Anterior cingulate cortex (tissue), 58 donors: ENCODE measurements around the gene USP12.

Source experiments
- DNase-seq, 58 donors: peaks; one replicate each; lab custom pipeline; 2025; lab: John Stamatoyannopoulos, UW

USP12 gene

DNA sequence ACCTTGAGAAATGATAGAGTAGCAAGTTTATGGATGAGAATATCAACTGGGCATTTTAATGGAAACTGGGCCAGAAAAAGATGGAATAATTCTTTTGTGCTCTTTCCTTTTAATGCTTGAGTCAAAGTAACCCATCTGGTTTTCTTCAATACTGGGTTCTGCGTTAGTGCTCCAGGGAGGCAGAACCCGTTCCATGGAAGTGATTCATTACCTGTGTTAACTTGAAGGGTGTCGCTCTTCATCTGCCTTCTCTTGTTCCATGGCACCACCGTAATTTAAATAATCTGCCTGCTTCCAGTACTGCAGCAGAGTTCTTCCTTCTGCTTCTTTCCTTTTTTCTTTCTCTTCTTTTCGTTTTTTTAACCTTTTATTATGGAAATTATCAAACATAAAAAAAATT lies 14.7 kb upstream of the USP12 start:
- DNase-seq, result no peak

DNA sequence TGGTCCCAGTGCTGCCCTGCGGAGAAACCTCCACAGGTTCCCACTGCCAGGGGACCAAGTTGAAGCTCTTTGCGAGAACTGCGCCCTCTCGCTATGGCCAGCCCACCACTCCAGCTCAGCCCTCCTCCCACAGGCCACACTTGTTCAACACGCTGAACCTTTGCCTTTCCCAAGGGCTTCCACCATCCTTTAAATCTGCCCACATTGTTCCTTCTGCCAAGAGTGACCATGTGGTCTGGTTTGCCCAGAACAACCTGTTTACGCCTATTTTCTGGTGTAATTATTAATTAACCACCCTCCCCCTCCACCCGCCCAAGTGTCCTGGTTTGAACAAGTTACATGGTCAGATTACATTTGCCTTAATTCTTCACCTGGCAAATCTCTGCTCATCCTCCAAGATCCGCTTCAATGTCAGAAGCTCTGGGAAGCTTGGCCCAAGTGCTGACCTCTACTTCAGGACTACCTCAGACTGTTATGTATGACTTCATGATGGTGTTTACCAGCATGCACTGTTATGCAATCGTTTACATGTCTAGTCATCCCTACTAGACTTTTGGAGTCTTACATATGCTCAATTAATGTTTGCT lies 12.0 kb upstream of the USP12 start:
- DNase-seq, result no peak

DNA sequence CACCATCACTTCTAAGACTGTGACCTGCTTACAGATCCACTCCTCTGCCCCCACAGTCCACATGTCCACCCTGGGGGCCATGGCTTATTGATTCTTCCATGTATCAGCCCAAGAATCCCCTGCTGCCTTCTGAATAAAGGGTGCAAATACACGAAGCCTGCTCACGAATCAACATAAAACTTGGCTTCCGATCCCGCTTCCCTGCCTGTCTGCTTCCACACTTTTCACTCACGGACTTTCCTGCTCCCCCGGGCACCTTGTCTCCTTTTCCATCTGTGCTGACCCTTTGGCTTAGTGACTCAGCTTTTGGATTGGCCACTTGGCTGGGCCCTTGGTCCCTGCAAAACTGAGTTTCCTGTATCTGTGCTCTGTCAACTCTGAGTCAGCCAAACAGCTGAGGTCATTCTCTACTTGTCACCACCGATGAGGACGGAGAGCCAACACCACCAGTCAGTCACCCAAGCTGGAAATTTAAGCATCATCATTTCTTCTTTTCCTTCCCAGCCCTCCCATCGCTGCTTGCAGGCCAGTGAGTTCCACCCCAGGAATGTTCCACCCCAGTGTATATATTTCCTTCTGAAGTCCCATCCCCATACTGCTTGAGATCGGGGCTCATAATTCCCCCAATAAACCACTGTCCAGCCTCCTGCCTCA lies 11.4 kb upstream of the USP12 start:
- no peak for DNase-seq

DNA sequence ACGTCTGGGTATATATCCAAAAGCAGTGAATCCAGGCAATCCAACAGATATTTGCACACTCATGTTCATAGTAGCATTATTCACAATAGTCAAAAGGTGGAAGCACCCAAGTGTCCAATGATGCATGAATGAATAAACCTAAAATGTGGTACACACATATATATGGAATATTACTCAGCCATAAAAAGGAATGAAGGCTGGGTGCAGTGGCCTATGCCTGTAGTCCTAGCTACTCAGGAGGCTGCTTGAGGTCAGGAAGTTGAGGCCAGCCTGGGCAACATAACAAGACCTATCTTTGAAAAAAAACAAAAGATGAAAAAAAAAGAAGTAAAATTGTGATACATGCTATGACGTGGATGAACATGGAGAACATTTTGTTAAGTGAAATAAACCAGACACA lies 10.4 kb upstream of the USP12 start:
- no peak for DNase-seq

DNA sequence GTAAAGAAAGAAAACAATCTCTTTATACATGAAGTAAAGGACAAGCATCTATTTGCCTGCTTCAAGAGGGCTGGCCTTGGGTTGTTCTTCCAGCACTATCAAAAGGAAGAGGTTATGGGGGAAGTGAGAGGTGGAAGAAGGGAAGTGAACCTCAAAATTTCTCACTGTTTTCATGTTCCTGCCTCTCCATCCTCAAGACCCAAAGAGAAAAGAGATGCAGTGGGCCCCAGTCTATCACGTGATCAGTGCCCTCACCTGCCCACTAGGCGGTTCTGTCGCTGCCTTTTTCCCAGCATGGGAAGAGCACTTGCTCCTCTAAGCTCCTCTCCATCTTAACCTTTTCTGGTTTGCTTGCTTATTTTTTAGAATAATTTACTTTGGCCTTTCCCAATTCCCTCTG lies 6.2 kb upstream of the USP12 start:
- no peak for DNase-seq

DNA sequence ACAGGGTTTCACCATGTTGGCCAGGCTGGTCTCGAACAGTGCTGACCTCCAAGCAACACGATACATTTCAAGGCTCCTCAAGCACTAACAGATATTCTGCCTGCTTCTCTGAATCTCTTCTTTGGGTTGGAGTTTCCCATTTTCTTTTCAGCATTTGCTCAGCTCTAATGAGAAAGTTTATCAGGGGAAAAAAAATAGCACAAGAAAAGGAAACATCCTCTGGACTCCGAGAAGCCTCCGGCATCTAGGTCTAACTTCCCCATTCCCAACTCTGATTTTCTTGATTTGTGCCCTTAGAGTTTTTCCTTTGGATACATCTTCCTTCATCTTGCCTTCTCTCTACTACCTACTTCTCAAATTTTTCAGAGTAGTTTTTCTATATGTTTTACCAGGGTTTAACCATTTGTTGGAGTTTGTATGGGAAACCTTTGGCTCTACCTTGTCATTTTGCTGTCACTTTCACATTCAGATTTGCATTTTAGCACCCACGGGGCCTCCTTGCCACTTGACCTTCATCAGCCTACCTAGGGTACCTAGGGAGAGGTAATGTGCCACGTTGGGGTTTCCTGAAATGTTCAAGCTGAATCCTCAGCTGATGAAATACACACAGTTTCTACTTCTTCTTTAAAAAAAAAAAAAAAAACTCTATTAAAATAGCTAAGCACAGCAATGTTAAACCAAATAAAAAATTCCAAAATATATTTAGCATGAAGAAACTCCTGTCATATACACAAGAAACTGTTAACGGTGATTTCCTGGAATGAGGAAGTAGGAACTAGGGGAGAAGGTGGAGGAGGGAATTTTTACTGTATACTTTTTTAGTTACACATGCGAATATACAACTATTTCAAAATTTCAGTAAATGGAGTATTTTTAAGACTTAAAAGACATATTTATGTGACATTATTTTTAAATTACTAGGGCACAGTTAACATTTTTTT lies 5.1 kb upstream of the USP12 start:
- DNase-seq, result no peak

DNA sequence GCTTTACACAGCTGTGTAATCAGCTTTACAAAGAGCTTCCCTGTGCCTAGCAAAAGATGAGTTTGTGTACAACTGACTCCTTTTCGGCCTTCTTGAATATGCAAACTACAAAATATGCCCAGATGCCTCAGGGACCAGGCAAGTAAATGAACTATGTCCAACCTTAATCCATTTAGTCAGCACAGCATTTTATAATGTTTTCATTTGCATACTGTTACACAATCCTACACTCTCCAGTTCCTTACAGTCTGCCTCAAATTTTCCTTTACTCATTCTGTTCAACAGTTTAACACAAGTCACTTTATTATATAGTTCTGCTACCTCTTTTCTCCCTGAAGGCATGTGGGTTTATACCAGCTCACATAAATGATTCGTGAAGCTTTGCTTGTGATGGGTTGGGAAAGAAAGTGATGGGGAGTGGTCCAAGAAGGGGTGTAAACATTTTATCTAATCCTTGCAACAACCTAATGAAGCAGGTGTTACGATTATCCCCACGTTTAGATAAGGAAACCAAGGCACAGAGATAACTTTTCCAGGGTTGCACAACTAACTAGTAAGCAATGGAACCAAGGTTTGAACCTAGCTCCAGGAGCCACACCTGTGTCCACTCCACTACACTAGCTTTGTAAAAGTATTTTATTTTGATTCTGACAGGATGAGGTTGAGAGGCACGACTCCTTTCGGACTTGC lies 3.3 kb upstream of the USP12 start:
- no peak for DNase-seq

DNA sequence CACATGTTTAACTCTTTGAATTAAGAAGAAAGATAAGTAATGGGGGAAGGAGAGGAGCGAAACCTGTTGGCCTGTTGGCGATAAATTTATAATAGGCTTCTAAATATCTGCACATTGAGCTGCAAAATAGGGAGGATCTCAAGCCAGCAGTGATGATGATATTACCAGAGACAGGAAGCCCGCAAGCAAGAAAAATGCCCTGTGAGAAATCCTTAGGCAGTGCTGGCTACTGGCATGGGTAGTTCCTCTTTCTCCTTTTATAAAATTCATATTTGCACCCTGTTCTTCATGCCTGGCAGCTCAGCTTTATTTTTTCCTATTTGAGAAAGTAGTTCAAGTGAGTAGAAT lies 858 bp upstream of the USP12 start:
- peak in 1 of 58 donors; percentile 38 for DNase-seq

DNA sequence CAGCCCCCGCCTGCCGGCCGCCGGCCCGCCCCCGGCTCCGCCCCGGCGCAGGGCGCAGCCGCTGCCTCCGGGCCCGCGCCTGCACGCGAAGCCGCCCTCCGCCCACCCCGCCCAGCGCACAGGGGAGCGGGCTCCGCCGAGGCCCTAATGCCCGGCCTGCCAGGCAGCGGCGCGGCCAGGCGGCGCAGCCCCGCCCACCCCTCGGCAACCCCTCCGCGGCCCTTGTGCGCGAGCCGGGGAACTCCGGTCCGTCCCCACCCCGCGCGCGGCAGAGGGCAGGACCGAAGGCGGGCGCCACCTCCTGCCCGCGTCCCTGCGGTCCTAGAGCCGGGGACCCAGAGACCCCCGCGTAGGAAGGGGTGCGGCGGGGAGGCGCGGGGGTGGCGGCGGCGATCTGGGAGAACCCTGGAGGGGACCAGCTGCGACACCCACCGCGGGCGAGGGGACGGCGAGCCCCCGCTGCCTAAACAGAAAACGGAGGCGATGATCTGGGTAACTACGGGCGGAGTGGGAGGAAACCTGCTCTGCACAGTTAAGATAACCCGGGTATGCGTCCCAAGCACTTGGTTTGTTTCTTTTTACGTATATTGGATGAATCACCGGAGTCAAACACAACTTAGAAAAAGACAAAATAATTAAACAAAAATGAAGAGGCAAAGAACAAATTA lies 350 bp upstream of the USP12 start:
- peak; percentile 14 to 94 (median 84) for DNase-seq

DNA sequence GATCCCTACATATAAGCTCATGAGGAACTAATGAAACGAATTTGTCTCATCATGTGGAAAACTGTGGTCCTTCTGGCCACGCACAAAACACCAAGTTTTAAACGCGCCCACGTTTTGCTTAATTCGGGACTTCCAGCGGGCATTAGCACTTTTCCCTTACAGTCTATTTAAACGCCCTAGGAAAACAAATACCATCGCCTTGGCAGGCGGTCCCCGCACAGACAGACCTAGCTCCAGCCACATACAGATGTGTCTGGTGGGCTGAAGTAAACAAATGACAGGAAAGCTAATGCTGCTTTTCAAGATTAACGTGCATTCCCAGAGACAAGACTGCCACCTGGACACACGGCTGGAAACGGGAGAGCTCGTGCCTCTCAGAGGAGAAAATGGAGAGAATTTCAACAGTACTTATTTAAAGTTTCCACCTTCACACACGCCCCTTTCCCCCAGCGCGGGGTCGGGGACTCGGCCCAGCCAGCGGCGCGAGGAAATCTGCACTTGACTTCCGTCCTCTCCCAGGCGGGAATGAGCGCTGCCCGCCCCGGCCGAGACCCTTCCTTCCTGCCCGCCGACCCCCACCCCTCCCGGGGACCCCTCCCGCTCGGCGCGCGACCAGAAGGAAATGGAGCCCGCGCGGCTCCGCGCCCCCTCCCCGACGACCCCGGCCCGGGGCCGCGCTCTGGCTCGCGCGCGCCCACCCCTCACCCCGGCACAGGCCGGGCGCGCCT lies 931 bp downstream of the USP12 start:
- peak in 26 of 58 donors; percentile 8 to 59 (median 30) for DNase-seq

DNA sequence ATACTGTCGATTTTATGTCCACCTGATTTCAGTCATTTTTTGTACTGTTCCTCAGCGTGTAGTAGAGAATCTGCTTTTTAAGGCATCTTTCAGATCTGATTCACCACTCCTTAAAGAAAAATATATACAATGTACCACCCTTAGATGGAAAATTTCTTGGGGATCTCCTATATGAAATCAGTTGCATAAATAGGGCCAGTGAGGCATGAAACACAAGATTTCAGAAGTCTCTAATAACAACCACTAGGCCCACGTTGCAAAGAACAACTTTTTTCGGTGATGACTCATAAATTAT lies 1.4 kb downstream of the USP12 start:
- no peak for DNase-seq

DNA sequence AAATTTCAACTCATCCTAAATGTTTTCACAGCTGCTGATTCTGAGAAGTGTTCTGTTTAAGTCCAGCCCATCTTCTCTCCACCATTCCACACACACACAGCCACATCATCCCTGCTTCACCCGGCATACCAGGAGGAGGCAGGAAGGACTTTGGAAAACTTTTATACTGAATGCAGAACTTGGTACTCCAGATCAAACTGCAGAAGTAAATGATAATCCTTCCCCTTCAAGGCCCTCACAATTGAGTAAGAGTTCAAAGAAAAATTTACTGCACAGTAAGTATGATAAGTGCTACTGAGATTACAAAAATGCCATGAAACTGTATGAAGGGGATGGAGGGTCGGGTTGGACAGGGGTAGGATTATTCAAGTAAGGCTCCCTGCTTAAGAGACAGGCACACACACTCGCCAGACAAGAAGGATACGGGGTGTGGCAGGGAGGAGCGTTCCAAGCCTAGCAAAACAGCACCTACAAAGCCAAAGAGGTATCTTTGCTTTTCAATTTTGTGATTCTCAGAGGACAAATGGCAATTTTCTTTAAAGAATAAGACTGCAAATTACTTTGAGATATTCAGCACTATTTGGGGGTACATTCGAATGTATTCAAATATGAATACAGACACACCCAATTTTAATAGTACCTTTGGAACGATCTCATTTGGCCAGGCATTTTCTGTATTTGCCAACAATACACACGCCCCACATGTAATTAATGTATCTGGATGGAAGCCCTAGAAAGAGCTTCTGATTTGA lies 2.5 kb downstream of the USP12 start:
- DNase-seq, result no peak

DNA sequence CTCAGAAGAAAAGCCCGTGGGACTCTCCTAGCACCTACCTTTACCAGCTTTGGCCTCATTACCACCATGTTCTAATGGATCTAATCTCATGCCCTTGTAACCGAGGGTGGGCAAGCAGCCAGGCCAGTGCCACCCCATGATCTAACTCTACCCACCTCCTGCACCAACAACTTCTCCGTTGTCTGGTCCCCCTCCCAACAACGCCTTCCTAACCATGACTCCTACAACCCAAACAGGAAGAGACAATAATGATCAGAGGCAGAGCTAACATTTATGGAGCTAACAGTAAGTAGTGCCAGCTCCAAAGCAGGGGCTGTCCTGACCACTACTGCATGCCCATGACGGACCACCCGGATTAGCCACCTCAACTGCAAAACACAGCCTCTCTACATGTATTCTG lies 3.5 kb downstream of the USP12 start:
- DNase-seq, result no peak

DNA sequence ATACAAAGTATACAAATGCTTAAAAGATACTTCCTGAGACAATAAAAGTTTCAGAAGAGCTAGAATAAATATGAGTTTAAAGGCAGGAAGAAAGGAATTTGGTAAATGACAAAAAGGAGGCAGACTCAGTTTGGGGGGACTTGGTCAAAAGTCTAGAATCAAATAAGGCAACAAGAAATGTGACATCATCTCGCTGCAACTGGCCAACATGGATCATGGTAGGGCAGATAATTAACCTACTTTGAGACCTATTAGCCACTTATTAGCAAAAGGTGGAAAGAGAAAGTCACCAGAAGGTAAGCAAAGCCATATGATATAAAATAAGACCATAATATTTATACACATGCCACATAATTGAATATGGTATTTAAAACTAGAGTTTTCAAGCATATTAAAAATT lies 5.3 kb downstream of the USP12 start:
- no peak for DNase-seq

DNA sequence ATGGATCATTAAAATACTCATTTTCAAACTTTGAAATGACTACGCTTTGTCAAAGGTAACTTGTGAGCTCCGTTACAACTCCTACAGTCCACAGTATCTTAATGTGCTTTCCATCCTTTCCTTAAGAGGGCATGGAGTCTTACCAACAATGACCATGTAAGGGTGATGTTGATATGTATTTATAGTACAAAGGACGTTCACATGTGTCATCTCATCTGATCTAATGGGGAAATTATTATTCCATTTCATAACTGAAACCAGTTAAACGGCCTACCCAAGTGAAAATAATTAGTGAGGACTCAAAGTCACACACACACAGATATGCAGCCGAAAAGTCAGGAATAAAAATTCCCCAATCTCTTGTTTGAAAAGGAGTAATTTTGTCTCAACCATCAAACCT lies 9.6 kb downstream of the USP12 start:
- DNase-seq, result no peak

DNA sequence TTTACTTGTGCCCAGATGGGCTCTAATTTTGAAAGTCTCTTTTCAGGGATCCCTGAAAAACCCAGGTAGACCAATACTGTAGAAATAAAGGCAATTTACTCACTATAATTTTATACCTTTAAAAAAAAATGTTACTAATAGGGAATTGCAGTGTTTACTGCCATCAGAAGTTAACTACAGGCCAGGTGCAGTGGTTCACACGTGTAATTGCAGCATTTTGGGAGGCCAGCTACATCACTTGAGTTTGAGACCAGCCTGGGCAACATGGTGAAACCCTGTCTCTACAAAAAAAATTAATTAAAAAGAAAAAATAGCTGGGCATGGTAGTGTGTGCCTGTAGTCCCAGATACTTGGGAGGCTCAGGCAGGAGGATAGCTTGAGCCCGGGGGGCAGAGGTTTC lies 10.2 kb downstream of the USP12 start:
- DNase-seq, result no peak

DNA sequence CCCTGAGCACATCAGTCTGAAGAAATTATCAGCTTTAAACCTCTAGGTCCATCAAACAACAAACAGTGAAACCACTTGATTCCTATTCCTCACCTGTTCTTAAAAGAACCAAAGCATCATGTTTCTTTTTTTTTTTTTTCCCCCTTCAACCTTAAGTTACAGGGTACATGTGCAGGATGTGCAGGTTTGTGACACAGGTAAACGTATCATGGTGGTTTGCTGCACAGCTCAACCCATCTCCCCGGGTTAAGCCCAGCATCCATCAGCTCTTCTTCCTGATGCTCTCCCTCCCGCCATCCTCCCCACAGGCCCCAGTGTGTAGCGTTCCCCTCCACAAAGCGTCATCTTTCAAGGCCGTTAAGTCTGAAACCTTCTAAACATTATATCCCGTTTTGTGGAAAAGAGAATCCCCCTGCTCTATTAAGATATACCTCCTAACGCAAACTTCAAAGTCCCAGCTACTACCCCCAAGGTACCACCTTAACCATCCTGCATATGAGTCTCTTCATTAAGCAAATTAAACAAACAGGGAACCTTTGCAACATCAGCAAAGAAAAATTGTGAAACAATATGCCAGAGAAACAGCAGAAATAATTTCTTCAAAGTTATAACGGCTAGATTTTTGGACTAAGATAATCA lies 10.8 kb downstream of the USP12 start:
- DNase-seq, result no peak

DNA sequence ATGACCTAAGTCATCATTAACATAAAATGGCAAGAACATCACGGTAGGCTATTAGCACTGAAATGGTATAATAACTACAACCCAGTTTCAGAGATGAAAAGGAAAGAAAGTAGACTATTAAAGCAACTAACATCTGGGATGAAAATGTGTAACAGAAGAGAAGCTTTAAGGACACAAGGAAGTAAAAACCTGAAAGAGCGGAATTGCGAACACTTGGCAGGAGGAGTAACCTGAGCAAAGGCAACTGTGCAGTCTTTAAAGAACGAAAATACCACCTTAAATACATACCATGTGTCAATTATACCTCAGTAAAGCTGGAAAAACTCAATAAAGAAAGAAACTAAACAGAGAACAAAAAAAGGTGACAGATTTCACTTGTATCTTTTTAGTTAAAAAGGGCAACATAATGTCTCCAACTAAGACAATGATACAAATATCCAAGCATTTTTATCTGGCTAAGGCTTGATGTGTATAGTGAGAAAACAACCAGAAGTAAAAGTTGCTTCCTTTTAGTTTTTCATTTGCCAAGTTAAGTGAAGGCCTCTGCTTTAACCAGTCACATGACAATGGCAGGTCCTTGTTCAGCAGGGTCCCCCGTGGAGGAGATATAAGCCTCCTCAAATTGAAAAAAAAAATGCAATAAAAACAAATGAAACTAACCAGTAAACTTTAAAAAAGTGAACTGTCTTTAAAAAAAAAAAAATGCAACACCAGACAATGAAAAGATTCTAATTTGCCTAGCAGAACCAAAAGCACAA lies 11.6 kb downstream of the USP12 start:
- no peak for DNase-seq
